GM21825 (cell line): Measurements from ENCODE around the gene NCF1.
"Not testable (repeated sequence)": the region's sequence is repeated elsewhere in the genome, so short reads cannot be mapped to it uniquely, and the experiment has no call there.

ENCODE experiments used
- ATAC-seq: cut with Tn5 transposase; IDR thresholded peaks from one replicate; pipeline ENCODE4 v1.9.1; 2021; ENCODE audit warnings: mild to moderate bottlenecking, moderate library complexity; ENCODE audit not compliant: unreplicated experiment

The NCF1 gene

GRCh38 chr7:74788369-74789150 is 14.7 kb downstream of the NCF1 start:
- peak; percentile 83 for ATAC-seq

GRCh38 chr7:74789200-74789736 is 15.5 kb downstream of the NCF1 start:
- peak; percentile 4 for ATAC-seq

- ATAC-seq: not testable (repeated sequence)
Observed at GRCh38 chr7:74797848-74798622, 24.2 kb downstream of the NCF1 start.

- not testable (repeated sequence) for ATAC-seq
Observed at GRCh38 chr7:74798644-74799043, 24.8 kb downstream of the NCF1 start.

GRCh38 chr7:74815882-74816281 is 42.1 kb downstream of the NCF1 start:
- not testable (repeated sequence) for ATAC-seq

- ATAC-seq: peak; percentile 80
Observed at GRCh38 chr7:74820146-74820805, 46.5 kb downstream of the NCF1 start.

GRCh38 chr7:74821259-74821658 is 47.4 kb downstream of the NCF1 start:
- not testable (repeated sequence) for ATAC-seq

GRCh38 chr7:74829959-74830358 is 56.1 kb downstream of the NCF1 start:
- ATAC-seq: not testable (repeated sequence)

- ATAC-seq: not testable (repeated sequence)
Observed at GRCh38 chr7:74830411-74830810, 56.6 kb downstream of the NCF1 start.
